DOHH2 (cell line): ENCODE data around the gene SYNE1.

Experiments
- CTCF ChIP-seq: fragments of 200-600 bp; sonication (generic); IDR thresholded peaks from one replicate; pipeline ENCODE4 v1.5.1; 2014; ENCODE audit warnings: antibody characterized with exemption, mild to moderate bottlenecking, low read depth, low read length; ENCODE audit not compliant: poor library complexity, severe bottlenecking
- EZH2phosphoT487 ChIP-seq: fragments of 200-600 bp; sonication (generic); IDR thresholded peaks from 2 replicates; pipeline ENCODE4 v1.6.1; 2017; ENCODE audit warnings: borderline replicate concordance, mild to moderate bottlenecking, antibody characterized with exemption, low read length, moderate library complexity, mixed read lengths

DNA sequence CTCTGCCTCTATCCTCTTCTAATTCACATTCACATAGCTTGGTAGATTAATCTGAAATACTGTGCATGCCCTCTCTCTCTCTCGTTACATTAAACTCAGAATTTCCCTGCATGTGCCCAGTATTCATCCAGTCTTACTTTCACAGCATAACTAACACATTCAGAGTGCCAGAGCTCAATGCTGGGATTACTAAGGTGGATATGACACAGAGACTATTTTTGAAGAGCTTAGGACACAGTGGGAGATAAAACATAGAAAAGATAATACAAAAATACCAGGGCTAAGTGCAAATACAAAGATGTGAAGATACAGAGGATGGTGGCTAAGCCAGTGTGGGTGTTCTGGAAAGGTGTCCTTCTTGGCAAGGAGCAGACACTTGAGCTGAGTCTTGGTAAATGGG is 6.3 kb downstream of the SYNE1 start:
- TF ChIP-seq CTCF = no peak
- no peak for TF ChIP-seq EZH2phosphoT487
